ENCODE results near the gene GNB1L.

- no peak for TF ChIP-seq EZH2 (IDR thresholded peaks at IDR 0.05; ENCODE audit: borderline replicate concordance, low read length)
- no peak for TF ChIP-seq CTCF (conservative IDR thresholded peaks at IDR 0.05 in 1 of 2, IDR thresholded peaks at IDR 0.05 in 1 of 2; ENCODE audit: extremely low read depth in 1 of 2, insufficient read depth in 1 of 2, low read depth in 1 of 2, low read length in 2 of 2)
These were observed 68.4 kb downstream of the GNB1L start for GRCh38 chr22:19786264-19786585.
